Activated CD4-positive, alpha-beta memory T cell treated with anti-CD3 and anti-CD28 coated beads, Interleukin-2, amount 10 ng/mL, durations not matched to agents 7 days and 5 days (primary cell): Measurements from ENCODE around the gene CEP162. TPM values are rescaled to one million over a fixed set of nuclear protein-coding genes. Genes with fewer than 3 reads are reported as not detected.
A peak's percentile ranks its signal among the peaks of the same experiment; 100 is the strongest.
"Not testable (repeated sequence)": the region's sequence is repeated elsewhere in the genome, so short reads cannot be mapped to it uniquely, and the experiment has no call there.

Experiments
- CTCF ChIA-PET: fragments of 350-600 bp; sonication (Branson Sonifier 250); formaldehyde crosslinking; loops from one replicate; lab custom pipeline; 2021; ENCODE audit warnings: antibody characterized with exemption, inconsistent platforms; lab: Charles Lee
- POLR2A ChIA-PET: fragments of 350-600 bp; sonication (Branson Sonifier 250); formaldehyde crosslinking; loops from one replicate; lab custom pipeline; 2021; ENCODE audit warnings: antibody characterized with exemption; lab: Charles Lee
- DNase-seq: peaks from one replicate; pipeline ENCODE4 v3.0.0-alpha.2; 2020
- H3K27ac Mint-ChIP-seq: one replicate; pipeline ENCODE4 v1.8.0; 2021; ENCODE audit warnings: mild to moderate bottlenecking, mixed read lengths
- H3K27me3 Mint-ChIP-seq: one replicate; pipeline ENCODE4 v1.8.0; 2021; ENCODE audit warnings: mixed read lengths
- H3K36me3 Mint-ChIP-seq: one replicate; pipeline ENCODE4 v1.8.0; 2021; ENCODE audit warnings: low read depth, mixed read lengths
- H3K4me1 Mint-ChIP-seq: one replicate; pipeline ENCODE4 v1.8.0; 2021; ENCODE audit warnings: mixed read lengths
- H3K4me3 Mint-ChIP-seq: one replicate; pipeline ENCODE4 v1.8.0; 2021; ENCODE audit warnings: mild to moderate bottlenecking, mixed read lengths
- H3K9me3 Mint-ChIP-seq: one replicate; pipeline ENCODE4 v1.8.0; 2021; ENCODE audit warnings: mixed read lengths
- total RNA-seq, 2 experiments: library from RNA; stranded (reverse); gene quantifications; one replicate each; pipeline ENCODE4 v1.2.3, GENCODE V29; 2021

The CEP162 gene
- total RNA-seq, 2 experiments from 2014 or later = 8.1 to 9.6 TPM

GRCh38 chr6:84258268-84258667, 30.8 kb upstream of the CEP162 start:
- H3K27ac Mint-ChIP-seq = no peak overlapping the region
- H3K27me3 Mint-ChIP-seq = peaks cover 4% of the 10 kb centered on the region
- no peak for DNase-seq
- CTCF ChIA-PET = no interaction called here
- no peaks in the 10 kb centered on the region for H3K4me1 Mint-ChIP-seq
- no peaks in the 10 kb centered on the region for H3K36me3 Mint-ChIP-seq
- no peaks in the 10 kb centered on the region for H3K9me3 Mint-ChIP-seq
- POLR2A ChIA-PET = no interaction called here
- H3K4me3 Mint-ChIP-seq = no peak overlapping the region

DNA sequence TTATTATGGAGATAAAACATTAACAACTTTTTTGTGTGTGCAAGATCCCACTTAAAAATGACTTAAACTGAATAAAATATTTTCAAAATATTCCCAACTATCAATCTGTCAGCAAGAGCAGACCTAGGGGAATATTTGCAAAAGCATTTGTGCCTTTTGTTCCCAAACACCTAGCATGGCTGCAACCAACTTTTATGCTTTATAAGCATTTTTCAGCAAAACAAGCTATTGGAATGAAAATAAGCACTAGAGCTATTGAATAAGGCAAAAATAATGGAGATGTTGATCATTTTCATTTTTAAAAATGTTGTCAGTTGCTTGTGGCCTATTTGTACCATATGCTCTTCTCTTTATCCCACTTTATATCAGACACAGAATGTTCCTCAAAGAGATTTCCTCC, 28.2 kb upstream of the CEP162 start:
- no peak for DNase-seq
- H3K4me1 Mint-ChIP-seq = no peaks in the 10 kb centered on the region
- no peaks in the 10 kb centered on the region for H3K36me3 Mint-ChIP-seq
- peaks cover 4% of the 10 kb centered on the region for H3K27me3 Mint-ChIP-seq
- H3K9me3 Mint-ChIP-seq = no peaks in the 10 kb centered on the region
- H3K4me3 Mint-ChIP-seq = no peak overlapping the region
- H3K27ac Mint-ChIP-seq = no peak overlapping the region
- ChIA-PET POLR2A (no interaction called here), CTCF (interaction anchor here (1.0 kb wide), 1 partner anchor 28 kb away, joined by 3 read pairs; the partner anchor contains the start of gene CEP162)

DNA sequence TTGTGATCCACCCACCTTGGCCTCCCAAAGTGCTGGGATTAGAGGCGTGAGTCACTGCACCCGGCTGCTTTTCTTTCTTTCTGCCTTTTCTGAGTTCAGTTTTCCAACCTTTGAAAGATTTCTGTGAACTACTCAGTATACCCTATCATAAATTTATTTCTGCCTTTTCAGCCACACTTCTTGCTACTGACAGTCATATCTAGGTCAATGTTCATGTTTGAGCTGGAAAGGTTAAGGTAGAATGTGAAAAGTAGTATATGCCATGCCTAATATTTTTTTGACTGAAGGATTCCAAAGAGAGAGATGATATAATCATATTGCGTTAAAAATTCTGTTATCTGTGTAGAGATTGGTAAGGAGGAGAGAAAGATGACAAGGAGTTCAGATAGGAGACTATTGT, 25.9 kb upstream of the CEP162 start:
- Mint-ChIP-seq H3K36me3 (no peaks in the 10 kb centered on the region), H3K4me3 (no peak overlapping the region), H3K4me1 (no peaks in the 10 kb centered on the region), H3K27ac (no peak overlapping the region), H3K9me3 (no peaks in the 10 kb centered on the region), H3K27me3 (peaks cover 2% of the 10 kb centered on the region)
- no peak for DNase-seq
- POLR2A ChIA-PET = no interaction called here
- CTCF ChIA-PET = no interaction called here

GRCh38 chr6:84251891-84252539, 24.6 kb upstream of the CEP162 start:
- Mint-ChIP-seq H3K4me1 (no peaks in the 10 kb centered on the region), H3K36me3 (no peaks in the 10 kb centered on the region), H3K27me3 (peaks cover 5% of the 10 kb centered on the region), H3K9me3 (no peaks in the 10 kb centered on the region), H3K4me3 (no peak overlapping the region), H3K27ac (no peak overlapping the region)
- ChIA-PET CTCF (interaction anchor here (1.5 kb wide), 1 partner anchor 30 kb away, joined by 3 read pairs; no protein-coding TSS in a partner anchor), POLR2A (no interaction called here)
- DNase-seq = no peak

DNA sequence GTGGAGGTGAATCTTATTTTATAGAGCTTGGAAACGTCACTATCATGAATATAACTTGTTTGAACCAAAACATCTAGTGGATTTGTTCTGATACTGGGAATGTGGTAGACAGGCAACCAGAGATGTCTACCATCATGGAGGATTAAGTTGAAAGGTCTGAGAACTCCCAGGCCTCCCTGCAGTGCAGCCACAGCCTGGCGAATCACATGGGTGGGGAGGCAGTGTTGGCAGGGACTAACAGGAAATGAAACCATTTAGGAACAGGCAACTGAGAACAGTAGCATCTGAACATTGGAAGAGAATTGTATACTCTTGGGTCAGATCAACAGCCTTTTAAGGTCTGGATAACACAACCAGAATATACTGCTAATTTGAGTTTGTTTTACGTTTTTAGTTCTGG, 22.3 kb upstream of the CEP162 start:
- Mint-ChIP-seq H3K9me3 (no peaks in the 10 kb centered on the region), H3K4me3 (no peak overlapping the region), H3K27ac (no peak overlapping the region), H3K27me3 (peaks cover 5% of the 10 kb centered on the region), H3K4me1 (no peaks in the 10 kb centered on the region), H3K36me3 (no peaks in the 10 kb centered on the region)
- POLR2A ChIA-PET = no interaction called here
- DNase-seq = no peak
- CTCF ChIA-PET = no interaction called here

DNA sequence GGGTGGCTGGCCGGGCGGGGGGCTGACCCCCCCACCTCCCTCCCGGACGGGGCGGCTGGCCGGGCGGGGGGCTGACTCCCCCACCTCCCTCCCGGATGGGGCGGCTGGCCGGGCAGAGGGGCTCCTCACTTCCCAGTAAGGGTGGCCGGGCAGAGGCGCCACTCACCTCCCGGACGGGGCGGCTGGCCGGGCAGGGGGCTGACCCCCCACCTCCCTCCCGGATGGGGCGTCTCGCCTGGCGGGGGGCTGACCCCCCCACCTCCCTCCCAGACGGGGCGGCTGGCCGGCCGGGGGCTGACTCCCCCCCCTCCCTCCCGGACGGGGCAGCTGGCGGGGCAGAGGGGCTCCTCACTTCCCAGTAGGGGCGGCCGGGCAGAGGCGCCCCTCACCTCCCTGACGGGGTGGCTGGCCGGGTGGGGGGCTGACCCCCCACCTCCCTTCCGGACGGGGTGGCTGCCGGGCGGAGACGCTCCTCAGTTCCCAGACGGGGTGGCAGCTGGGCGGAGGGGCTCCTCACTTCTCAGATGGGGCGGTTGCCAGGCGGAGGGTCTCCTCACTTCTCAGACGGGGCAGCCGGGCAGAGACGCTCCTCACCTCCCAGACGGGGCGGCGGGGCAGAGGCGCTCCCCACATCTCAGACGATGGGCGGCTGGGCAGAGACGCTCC, 17.1 kb upstream of the CEP162 start:
- H3K4me1 Mint-ChIP-seq, DNase-seq, POLR2A ChIA-PET, H3K36me3 Mint-ChIP-seq, H3K4me3 Mint-ChIP-seq, CTCF ChIA-PET, H3K27me3 Mint-ChIP-seq, H3K27ac Mint-ChIP-seq, H3K9me3 Mint-ChIP-seq: not testable (repeated sequence)

GRCh38 chr6:84243240-84243639, 15.8 kb upstream of the CEP162 start:
- DNase-seq = no peak
- Mint-ChIP-seq H3K4me3 (no peak overlapping the region), H3K4me1 (no peaks in the 10 kb centered on the region), H3K27ac (no peak overlapping the region), H3K9me3 (no peaks in the 10 kb centered on the region), H3K27me3 (peaks cover 8% of the 10 kb centered on the region), H3K36me3 (no peaks in the 10 kb centered on the region)
- CTCF ChIA-PET = no interaction called here
- POLR2A ChIA-PET = interaction anchor here (0.6 kb wide), 1 partner anchor 1716 kb away, joined by 3 read pairs; no protein-coding TSS in a partner anchor

- DNase-seq = no peak
- H3K36me3 Mint-ChIP-seq = no peaks in the 10 kb centered on the region
- CTCF ChIA-PET = interaction anchor here (2.2 kb wide), 1 partner anchor 14 kb away, joined by 7 read pairs; the partner anchor contains the start of gene CEP162
- no peaks in the 10 kb centered on the region for H3K4me1 Mint-ChIP-seq
- H3K4me3 Mint-ChIP-seq = no peak overlapping the region
- H3K27ac Mint-ChIP-seq = no peak overlapping the region
- H3K27me3 Mint-ChIP-seq = peaks cover 5% of the 10 kb centered on the region
- H3K9me3 Mint-ChIP-seq = no peaks in the 10 kb centered on the region
- POLR2A ChIA-PET = no interaction called here
Measured at GRCh38 chr6:84242265-84242664, 14.8 kb upstream of the CEP162 start.

DNA sequence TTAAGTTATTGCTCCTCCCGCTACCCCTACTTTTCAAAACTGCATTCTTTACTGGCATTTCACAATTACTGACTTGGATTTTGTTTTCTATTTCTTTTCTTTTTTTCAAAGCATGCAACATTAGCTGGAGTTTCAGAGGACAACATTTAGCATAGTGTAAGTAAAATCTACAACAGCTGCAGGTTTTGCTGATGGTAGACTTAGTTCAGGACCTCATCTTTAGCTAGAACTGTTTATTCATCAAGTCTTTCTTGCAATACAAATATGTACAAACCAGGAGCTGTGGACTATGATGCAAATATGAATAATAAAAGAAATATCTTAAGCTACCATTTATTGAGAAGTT, 728 bp upstream of the CEP162 start:
- CTCF ChIA-PET = interaction anchor here (0.9 to 2.5 kb wide), 15 partner anchors 9 to 1163 kb away, joined by 3 to 20 read pairs (median 4); partner anchors contain the start of genes CYB5R4 and UBE3D
- POLR2A ChIA-PET = no interaction called here
- H3K27ac Mint-ChIP-seq = peak overlapping the region; percentile 69
- no peaks in the 10 kb centered on the region for H3K36me3 Mint-ChIP-seq
- H3K4me1 Mint-ChIP-seq = peaks cover 20% of the 10 kb centered on the region
- peaks cover 12% of the 10 kb centered on the region for H3K27me3 Mint-ChIP-seq
- H3K4me3 Mint-ChIP-seq = peak overlapping the region; percentile 96
- DNase-seq = no peak
- no peaks in the 10 kb centered on the region for H3K9me3 Mint-ChIP-seq

- CTCF ChIA-PET = interaction anchor here (0.6 to 2.5 kb wide), 8 partner anchors 8 to 367 kb away, joined by 3 to 20 read pairs (median 5); partner anchors contain the start of gene CYB5R4
- Mint-ChIP-seq H3K27me3 (peaks cover 8% of the 10 kb centered on the region), H3K36me3 (no peaks in the 10 kb centered on the region), H3K9me3 (no peaks in the 10 kb centered on the region), H3K27ac (peak overlapping the region; percentile 69), H3K4me3 (peak overlapping the region; percentile 96), H3K4me1 (peaks cover 25% of the 10 kb centered on the region)
- POLR2A ChIA-PET = no interaction called here
- DNase-seq = no peak
Measured at GRCh38 chr6:84227044-84227433, 404 bp downstream of the CEP162 start.

GRCh38 chr6:84224251-84224650, 3.2 kb downstream of the CEP162 start:
- POLR2A ChIA-PET = no interaction called here
- Mint-ChIP-seq H3K27ac (no peak overlapping the region), H3K4me3 (no peak overlapping the region), H3K27me3 (no peaks in the 10 kb centered on the region), H3K36me3 (no peaks in the 10 kb centered on the region), H3K9me3 (no peaks in the 10 kb centered on the region), H3K4me1 (peaks cover 25% of the 10 kb centered on the region)
- no peak for DNase-seq
- CTCF ChIA-PET = interaction anchor here (0.7 kb wide), 1 partner anchor 11 kb away, joined by 5 read pairs; no protein-coding TSS in a partner anchor

- H3K27me3 Mint-ChIP-seq, H3K27ac Mint-ChIP-seq, POLR2A ChIA-PET, H3K36me3 Mint-ChIP-seq, H3K9me3 Mint-ChIP-seq, H3K4me3 Mint-ChIP-seq, DNase-seq: not testable (repeated sequence)
- H3K4me1 Mint-ChIP-seq = peaks cover 23% of the 10 kb centered on the region
- CTCF ChIA-PET = interaction anchor here (0.7 kb wide), 1 partner anchor 11 kb away, joined by 5 read pairs; no protein-coding TSS in a partner anchor
Measured at GRCh38 chr6:84223608-84224007, 3.8 kb downstream of the CEP162 start.

GRCh38 chr6:84222426-84222825, 5.0 kb downstream of the CEP162 start:
- Mint-ChIP-seq H3K4me1 (peaks cover 18% of the 10 kb centered on the region), H3K4me3 (no peak overlapping the region), H3K27ac (no peak overlapping the region), H3K9me3 (no peaks in the 10 kb centered on the region), H3K36me3 (no peaks in the 10 kb centered on the region), H3K27me3 (no peaks in the 10 kb centered on the region)
- DNase-seq = no peak
- POLR2A ChIA-PET = no interaction called here
- CTCF ChIA-PET = interaction anchor here (0.5 to 0.9 kb wide), 2 partner anchors 30 to 706 kb away, joined by 3 to 4 read pairs; no protein-coding TSS in a partner anchor
